Common myeloid progenitor, CD34-positive (primary cell): Measurements from ENCODE around the gene FER.
"Not testable (repeated sequence)": the region's sequence is repeated elsewhere in the genome, so short reads cannot be mapped to it uniquely, and the experiment has no call there.

Source experiments
- CTCF ChIA-PET: fragments of 350-600 bp; sonication (Branson Sonifier 250); formaldehyde crosslinking; loops from one replicate; lab custom pipeline; 2021; ENCODE audit warnings: antibody characterized with exemption; lab: Charles Lee
- POLR2A ChIA-PET: fragments of 350-600 bp; sonication (Branson Sonifier 250); formaldehyde crosslinking; loops from one replicate; lab custom pipeline; 2021; ENCODE audit warnings: antibody characterized with exemption; lab: Charles Lee
- DNase-seq, 3 donors: peaks; one replicate each; pipeline versions ENCODE4 v3.0.0 to v3.0.0-alpha.2; 2013
- H3K27ac ChIP-seq, 2 experiments: 1 replicate in 1 of 2; 2 replicates in 1 of 2; pipeline ENCODE4 v1.7.0; 2013; ENCODE audit warnings: inconsistent platforms in 2 of 2, low read length in 2 of 2, mild to moderate bottlenecking in 2 of 2, low read depth in 1 of 2, moderate library complexity in 1 of 2; ENCODE audit not compliant: severe bottlenecking in 2 of 2, insufficient read depth in 1 of 2, poor library complexity in 1 of 2
- H3K27me3 ChIP-seq, 5 experiments: replicated peaks in 2 of 5; 1 replicate in 3 of 5; 2 replicates in 2 of 5; pipeline versions ENCODE4 v1.6.1 to v1.7.0; 2013; ENCODE audit warnings: low read length in 4 of 5, mild to moderate bottlenecking in 2 of 5, moderate library complexity in 2 of 5, inconsistent platforms in 1 of 5; ENCODE audit not compliant: insufficient read depth in 5 of 5, control insufficient read depth in 4 of 5
- H3K36me3 ChIP-seq, 4 experiments: 1 replicate in 2 of 4; 2 replicates in 2 of 4; pipeline versions ENCODE4 v1.6.1 to v1.7.0; 2013; ENCODE audit warnings: low read length in 3 of 4, control low read depth in 1 of 4, mild to moderate bottlenecking in 1 of 4; ENCODE audit not compliant: control insufficient read depth in 4 of 4, insufficient read depth in 4 of 4
- H3K4me1 ChIP-seq, 4 experiments: 1 replicate in 3 of 4; 2 replicates in 1 of 4; pipeline versions ENCODE4 v1.6.1 to v1.7.1; 2013; ENCODE audit warnings: low read length in 3 of 4, mild to moderate bottlenecking in 3 of 4, control low read depth in 1 of 4, inconsistent platforms in 1 of 4, moderate library complexity in 1 of 4; ENCODE audit not compliant: control insufficient read depth in 4 of 4, insufficient read depth in 4 of 4; ENCODE audit errors: control extremely low read depth in 1 of 4
- H3K4me3 ChIP-seq, 7 experiments: 1 replicate in 4 of 7; 2 replicates in 3 of 7; pipeline versions ENCODE4 v1.5.1 to v1.7.0; 2013; ENCODE audit warnings: mild to moderate bottlenecking in 7 of 7, low read length in 6 of 7, moderate library complexity in 6 of 7, inconsistent platforms in 2 of 7, low read depth in 2 of 7, control low read depth in 1 of 7; ENCODE audit not compliant: insufficient read depth in 4 of 7, control insufficient read depth in 1 of 7; ENCODE audit errors: extremely low read depth in 1 of 7
- H3K9me3 ChIP-seq, 5 experiments: 1 replicate in 4 of 5; 2 replicates in 1 of 5; pipeline versions ENCODE4 v1.6.1 to v1.7.1; 2013; ENCODE audit warnings: low read length in 4 of 5, mild to moderate bottlenecking in 2 of 5, inconsistent platforms in 1 of 5, low read depth in 1 of 5, moderate library complexity in 1 of 5; ENCODE audit not compliant: control insufficient read depth in 4 of 5, insufficient read depth in 2 of 5; ENCODE audit errors: control extremely low read depth in 1 of 5
- WGBS: methylation state at CpG from one replicate; pipeline ENCODE4 v1.1.5; 2013; ENCODE audit not compliant: insufficient coverage; 5-methylcytosine and 5-hydroxymethylcytosine counted together

FER gene

DNA sequence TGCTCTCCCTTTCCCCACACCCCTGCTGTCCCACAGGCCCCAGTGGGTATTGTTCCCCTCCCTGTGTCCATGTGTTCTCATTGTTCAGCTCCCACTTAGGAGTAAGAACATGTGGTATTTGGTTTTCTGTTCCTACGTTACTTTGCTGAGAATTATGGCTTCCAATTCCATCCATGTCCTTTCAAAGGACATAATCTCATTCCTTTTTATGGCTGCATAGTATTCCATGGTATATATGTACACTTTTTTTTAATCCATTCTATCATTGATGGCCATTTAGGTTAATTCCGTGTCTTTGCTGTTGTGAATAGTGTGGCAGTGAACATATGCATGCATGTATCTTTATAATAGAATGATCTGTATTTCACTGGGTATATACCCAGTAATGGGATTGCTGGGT, 25.6 kb downstream of the FER start:
- H3K27me3 ChIP-seq = no peaks in the 10 kb centered on the region
- H3K9me3 ChIP-seq = peaks cover 0 to 6% (median 3%) of the 10 kb centered on the region in 5 experiments
- H3K36me3 ChIP-seq = no peaks in the 10 kb centered on the region
- no CpG with 5 or more reads among the region's 2 CpGs for WGBS
- no peaks in the 10 kb centered on the region for H3K4me1 ChIP-seq
- no peak for DNase-seq
- CTCF ChIA-PET = interaction anchor here (1.3 kb wide), 1 partner anchor 47 kb away, joined by 3 read pairs; no protein-coding TSS in a partner anchor
- POLR2A ChIA-PET = no interaction called here
- no peak overlapping the region for H3K4me3 ChIP-seq
- no peak overlapping the region for H3K27ac ChIP-seq

DNA sequence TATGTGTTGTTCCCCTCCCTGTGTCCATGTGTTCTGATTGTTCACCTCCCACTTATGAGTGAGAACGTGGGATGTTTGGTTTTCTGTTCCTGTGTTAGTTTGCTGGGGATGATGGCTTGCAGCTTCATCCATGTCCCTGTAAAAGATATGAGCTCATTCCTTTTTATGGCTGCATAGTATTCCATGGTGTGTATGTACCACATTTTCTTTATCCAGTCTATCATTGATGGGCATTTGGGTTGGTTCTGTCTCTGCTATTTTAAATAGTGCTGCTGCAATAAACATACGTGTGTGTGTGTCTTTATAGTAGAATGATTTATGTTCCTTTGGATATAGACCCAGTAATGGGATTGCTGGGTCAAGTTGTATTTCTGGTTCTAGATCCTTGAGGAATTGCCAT, 26.4 kb downstream of the FER start:
- H3K36me3 ChIP-seq, H3K9me3 ChIP-seq, POLR2A ChIA-PET, CTCF ChIA-PET, H3K4me1 ChIP-seq, H3K4me3 ChIP-seq, H3K27me3 ChIP-seq, DNase-seq, H3K27ac ChIP-seq: not testable (repeated sequence)
- WGBS = no CpG with 5 or more reads among the region's 2 CpGs

DNA sequence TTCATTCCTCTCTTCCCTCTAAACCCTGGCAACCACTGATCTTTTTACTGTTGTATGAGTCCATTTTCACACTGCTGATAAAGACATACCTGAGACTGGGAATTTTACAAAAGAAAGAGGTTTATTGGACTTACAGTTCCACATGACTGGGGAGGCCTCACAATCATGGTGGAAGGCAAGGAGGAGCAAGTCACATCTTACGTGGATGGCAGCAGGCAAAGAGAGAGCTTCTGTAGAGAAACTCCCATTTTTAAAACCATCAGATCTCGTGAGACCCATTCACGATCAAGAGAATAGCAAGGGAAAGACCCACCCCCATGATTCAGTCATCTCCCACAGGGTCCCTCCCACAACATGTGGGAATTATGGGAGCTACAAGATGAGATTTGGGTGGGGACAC, 29.9 kb downstream of the FER start:
- H3K4me1 ChIP-seq, H3K4me3 ChIP-seq, H3K27me3 ChIP-seq, DNase-seq, H3K36me3 ChIP-seq, CTCF ChIA-PET, POLR2A ChIA-PET, H3K27ac ChIP-seq: not testable (repeated sequence)
- H3K9me3 ChIP-seq = peaks cover 0 to 22% (median 3%) of the 10 kb centered on the region in 5 experiments
- WGBS = 100% methylated on average over 2 of the region's 3 CpGs

DNA sequence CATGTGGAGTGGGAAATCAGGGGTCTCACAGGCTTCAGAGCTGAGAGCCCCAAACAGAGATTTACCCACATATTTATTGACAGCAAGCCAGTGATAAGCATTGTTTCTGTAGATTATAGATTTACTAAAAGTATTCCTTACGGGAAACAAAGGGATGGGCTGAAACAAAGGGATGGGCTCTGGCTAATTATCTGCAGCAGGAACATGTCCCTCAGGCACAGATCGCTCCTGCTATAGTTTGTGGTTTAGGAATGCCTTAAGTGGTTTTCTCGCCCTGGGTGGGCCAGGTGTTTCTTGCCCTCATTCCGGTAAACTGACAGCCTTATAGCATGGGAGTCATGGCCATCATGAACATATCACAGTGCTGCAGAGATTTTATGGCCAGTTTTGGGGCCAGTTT, 36.9 kb downstream of the FER start:
- H3K4me1 ChIP-seq, DNase-seq, H3K27ac ChIP-seq, CTCF ChIA-PET, POLR2A ChIA-PET, H3K27me3 ChIP-seq, H3K4me3 ChIP-seq: not testable (repeated sequence)
- peaks cover 0 to 46% (median 15%) of the 10 kb centered on the region in 5 experiments for H3K9me3 ChIP-seq
- peaks cover 2 to 31% (median 6%) of the 10 kb centered on the region in 4 experiments for H3K36me3 ChIP-seq
- WGBS = 96% methylated on average over 3 of the region's 4 CpGs

DNA sequence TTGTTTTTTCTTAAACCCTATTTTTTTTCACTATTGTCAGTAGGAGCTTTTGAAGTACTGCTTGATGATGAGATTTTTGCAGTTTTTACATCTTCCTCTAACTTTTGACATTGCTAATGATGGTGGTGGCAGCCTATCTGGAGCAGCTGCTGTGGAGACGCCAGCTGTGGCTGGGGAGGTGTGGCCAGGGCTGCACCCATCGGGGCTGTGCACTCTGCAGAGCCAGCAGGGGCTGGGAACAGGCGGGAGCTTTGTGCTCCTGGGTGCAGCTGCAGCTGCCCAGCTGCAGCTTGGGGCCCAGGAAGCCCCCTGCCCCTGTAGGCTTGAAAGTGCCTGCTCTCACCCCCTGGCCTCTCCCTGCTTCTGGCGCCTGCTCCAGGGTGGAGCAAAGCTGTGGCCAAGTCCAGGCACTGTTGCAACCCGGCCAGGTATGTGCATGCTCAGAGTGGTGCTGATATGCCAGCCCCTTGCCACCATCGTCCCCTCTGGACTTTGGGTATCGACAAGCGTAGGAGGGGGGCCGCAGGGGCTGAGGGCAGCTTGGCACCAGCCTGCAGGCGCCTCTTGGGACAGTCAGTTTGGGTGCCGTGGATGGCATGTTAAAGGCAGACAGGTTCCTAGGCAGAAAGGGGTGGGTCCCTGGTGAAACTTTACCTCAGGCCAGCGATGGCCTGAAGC, 39.2 kb downstream of the FER start:
- 100% methylated on average over 12 of the region's 12 CpGs for WGBS
- Histone ChIP-seq H3K9me3 (peaks cover 0 to 35% (median 15%) of the 10 kb centered on the region in 5 experiments), H3K36me3 (peaks cover 2 to 31% (median 6%) of the 10 kb centered on the region in 4 experiments), H3K4me1 (no peaks in the 10 kb centered on the region), H3K27me3 (no peaks in the 10 kb centered on the region), H3K27ac (no peak overlapping the region), H3K4me3 (no peak overlapping the region)
- ChIA-PET CTCF (no interaction called here), POLR2A (no interaction called here)
- DNase-seq = no peak

DNA sequence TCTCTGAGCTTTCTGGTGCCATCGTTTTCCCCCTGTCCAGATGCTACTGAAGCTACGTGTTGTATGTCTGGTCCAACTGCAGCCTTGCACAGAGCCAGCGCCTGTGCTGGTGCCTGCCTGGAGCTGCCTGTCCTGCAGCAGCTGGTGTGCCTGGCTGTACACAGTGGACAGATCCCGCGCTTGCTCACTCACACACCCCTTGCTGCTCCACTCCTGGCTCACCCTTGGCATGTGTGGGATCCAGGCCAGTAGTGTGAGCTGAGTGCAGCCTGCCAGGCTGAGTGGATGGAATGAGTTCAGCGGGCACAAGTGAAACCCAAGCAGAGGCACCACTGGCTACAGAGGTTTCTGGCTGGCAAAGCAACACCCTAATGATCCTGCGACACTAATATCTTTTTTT, 40.4 kb downstream of the FER start:
- POLR2A ChIA-PET = no interaction called here
- H3K27me3 ChIP-seq = no peaks in the 10 kb centered on the region
- CTCF ChIA-PET = interaction anchor here (0.6 kb wide), 1 partner anchor 17 kb away, joined by 3 read pairs; no protein-coding TSS in a partner anchor
- WGBS = 96% methylated on average over 6 of the region's 7 CpGs
- H3K4me3 ChIP-seq = no peak overlapping the region
- H3K27ac ChIP-seq = no peak overlapping the region
- H3K9me3 ChIP-seq = peaks cover 0 to 33% (median 15%) of the 10 kb centered on the region in 5 experiments
- H3K36me3 ChIP-seq = peaks cover 2 to 31% (median 6%) of the 10 kb centered on the region in 4 experiments
- H3K4me1 ChIP-seq = no peaks in the 10 kb centered on the region
- no peak for DNase-seq

DNA sequence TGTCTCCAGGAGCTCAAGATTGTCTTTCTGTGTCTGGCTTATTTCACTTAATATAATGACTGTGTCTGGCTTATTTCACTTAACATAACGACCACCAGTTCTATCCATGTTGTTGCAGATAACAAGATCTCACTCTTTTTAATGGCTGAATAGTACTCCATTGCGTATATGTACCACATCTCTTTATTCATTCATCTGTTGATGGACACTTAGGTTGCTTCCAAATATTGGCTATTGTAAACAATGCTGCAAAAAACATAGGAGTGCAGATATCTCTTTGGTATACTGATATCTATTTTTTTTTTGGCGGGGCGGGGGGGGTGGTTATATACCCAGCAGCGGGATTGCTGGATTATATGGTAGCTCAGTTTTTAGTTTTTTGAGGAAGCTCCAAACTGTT, 45.5 kb downstream of the FER start:
- ChIA-PET POLR2A (no interaction called here), CTCF (interaction anchor here (1.0 kb wide), 1 partner anchor 65 kb away, joined by 3 read pairs; no protein-coding TSS in a partner anchor)
- Histone ChIP-seq H3K4me1 (peaks cover 0 to 3% (median 0%) of the 10 kb centered on the region in 4 experiments), H3K27me3 (no peaks in the 10 kb centered on the region), H3K9me3 (peaks cover 0 to 4% (median 1%) of the 10 kb centered on the region in 5 experiments), H3K36me3 (peaks cover 0 to 2% (median 0%) of the 10 kb centered on the region in 4 experiments), H3K27ac (no peak overlapping the region), H3K4me3 (no peak overlapping the region)
- WGBS = 100% methylated on average over 1 of the region's 5 CpGs
- DNase-seq = no peak
